ENCODE results near the gene DDIT4L. TPM values are rescaled to one million over a fixed set of nuclear protein-coding genes. Genes with fewer than 3 reads are reported as not detected.
"Not testable (repeated sequence)": the region's sequence is repeated elsewhere in the genome, so short reads cannot be mapped to it uniquely, and the experiment has no call there.

The DDIT4L gene
- total RNA-seq, 4 donors from 2014 or later: 41.8 to 99.7 (median 69.9) TPM

DNA sequence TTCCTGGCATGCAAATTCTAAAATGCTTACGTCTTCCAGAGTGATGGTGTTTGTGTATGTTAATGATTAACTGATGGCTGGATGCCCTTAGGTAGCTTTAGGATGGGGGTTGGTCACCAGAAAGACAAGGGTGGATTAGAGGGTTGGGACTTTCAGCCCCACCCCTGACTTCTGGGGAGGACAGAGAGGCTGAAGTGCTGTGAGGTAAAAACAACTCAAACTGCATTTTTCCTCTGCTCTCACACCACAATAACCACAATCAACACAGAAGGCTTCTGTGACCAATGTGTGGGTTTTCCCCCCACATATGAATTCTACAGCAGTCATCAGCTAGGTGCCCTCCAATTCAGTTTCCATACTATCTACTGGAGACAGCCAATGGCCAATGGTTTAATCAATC lies 18.7 kb upstream of the DDIT4L start:
- TF ChIP-seq, protein P1, sequence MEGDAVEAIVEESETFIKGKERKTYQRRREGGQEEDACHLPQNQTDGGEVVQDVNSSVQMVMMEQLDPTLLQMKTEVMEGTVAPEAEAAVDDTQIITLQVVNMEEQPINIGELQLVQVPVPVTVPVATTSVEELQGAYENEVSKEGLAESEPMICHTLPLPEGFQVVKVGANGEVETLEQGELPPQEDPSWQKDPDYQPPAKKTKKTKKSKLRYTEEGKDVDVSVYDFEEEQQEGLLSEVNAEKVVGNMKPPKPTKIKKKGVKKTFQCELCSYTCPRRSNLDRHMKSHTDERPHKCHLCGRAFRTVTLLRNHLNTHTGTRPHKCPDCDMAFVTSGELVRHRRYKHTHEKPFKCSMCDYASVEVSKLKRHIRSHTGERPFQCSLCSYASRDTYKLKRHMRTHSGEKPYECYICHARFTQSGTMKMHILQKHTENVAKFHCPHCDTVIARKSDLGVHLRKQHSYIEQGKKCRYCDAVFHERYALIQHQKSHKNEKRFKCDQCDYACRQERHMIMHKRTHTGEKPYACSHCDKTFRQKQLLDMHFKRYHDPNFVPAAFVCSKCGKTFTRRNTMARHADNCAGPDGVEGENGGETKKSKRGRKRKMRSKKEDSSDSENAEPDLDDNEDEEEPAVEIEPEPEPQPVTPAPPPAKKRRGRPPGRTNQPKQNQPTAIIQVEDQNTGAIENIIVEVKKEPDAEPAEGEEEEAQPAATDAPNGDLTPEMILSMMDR (IDR thresholded peaks at IDR 0.05 in 4 of 5, conservative IDR thresholded peaks at IDR 0.05 in 1 of 5): no peak
- TF ChIP-seq POLR2A (IDR thresholded peaks at IDR 0.05): no peak
- Histone ChIP-seq H3K27me3 (no peaks in the 10 kb centered on the region), H3K27ac (no peak overlapping the region), H3K36me3 (no peaks in the 10 kb centered on the region), H3K9me3 (no peaks in the 10 kb centered on the region), H3K4me1 (peaks cover 16 to 23% of the 10 kb centered on the region in 2 donors), H3K4me3 (no peak overlapping the region)
- DNase-seq (no peak), ATAC-seq (no peak)
- in situ Hi-C loops (cut with MboI; ENCODE audit: low sequenced_read_pairs in 4 of 4) (no loop called here), intact Hi-C loops (cut with DNase I; ENCODE audit: low total_unique reads) (loop anchor here (5.0 kb wide), 1 partner anchor 93 kb away; no protein-coding TSS in a partner anchor)

DNA sequence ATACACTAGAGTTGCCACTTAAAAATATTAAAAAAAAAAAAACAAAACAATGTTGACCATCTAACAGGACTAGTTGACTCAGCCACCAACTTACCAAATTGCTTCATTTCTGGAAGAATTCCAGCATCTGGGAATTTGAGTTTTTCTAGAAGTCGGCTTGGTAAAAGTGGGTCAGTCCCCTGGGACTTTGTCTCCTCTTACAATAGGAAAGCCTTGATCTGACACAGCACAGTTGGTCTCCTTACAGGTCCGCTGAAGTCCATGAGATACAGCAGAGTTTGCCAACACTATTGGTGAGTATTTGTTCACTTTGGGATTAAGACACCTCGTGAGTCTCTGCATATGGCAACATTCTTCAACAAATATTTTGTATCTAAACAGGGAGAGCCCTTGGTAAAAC lies 18.2 kb upstream of the DDIT4L start:
- TF ChIP-seq, protein P1 (IDR thresholded peaks at IDR 0.05 in 4 of 5, conservative IDR thresholded peaks at IDR 0.05 in 1 of 5): no peak
- TF ChIP-seq POLR2A (IDR thresholded peaks at IDR 0.05): no peak
- intact Hi-C loops (cut with DNase I; ENCODE audit: low total_unique reads): loop anchor here (5.0 kb wide), 1 partner anchor 94 kb away; no protein-coding TSS in a partner anchor

DNA sequence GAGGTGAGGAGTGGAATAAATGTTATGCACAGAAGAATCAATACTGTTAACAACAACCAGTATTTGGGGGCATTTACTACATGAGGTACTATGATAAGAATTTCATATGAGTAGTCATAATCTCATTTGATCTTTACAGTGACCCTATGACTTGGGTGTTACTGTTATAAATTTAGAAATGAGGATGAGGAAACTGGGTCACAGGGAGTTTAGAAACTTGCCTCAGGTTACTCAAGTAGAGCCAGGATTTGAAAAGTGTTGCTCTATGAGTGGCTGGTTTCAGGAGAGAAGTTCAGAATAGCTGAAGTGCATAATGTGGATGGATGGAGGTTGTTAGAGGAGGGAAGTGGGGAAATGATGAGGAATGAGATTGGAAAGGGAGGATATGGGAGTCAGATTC lies 16.6 kb upstream of the DDIT4L start:
- H3K9me3 ChIP-seq: no peaks in the 10 kb centered on the region
- no peaks in the 10 kb centered on the region for H3K36me3 ChIP-seq
- TF ChIP-seq, protein P1 (IDR thresholded peaks at IDR 0.05 in 4 of 5, conservative IDR thresholded peaks at IDR 0.05 in 1 of 5): no peak
- no peak for TF ChIP-seq POLR2A (IDR thresholded peaks at IDR 0.05)
- peak; percentile 100 for ATAC-seq
- H3K4me1 ChIP-seq: peaks cover 16 to 23% of the 10 kb centered on the region in 2 donors
- H3K4me3 ChIP-seq: no peak overlapping the region
- H3K27me3 ChIP-seq: no peaks in the 10 kb centered on the region
- no peak for DNase-seq
- in situ Hi-C loops (cut with MboI; ENCODE audit: low sequenced_read_pairs in 4 of 4) (no loop called here), intact Hi-C loops (cut with DNase I; ENCODE audit: low total_unique reads) (loop anchor here (1.0 to 5.0 kb wide), 3 partner anchors 16 to 95 kb away; partner anchors contain the start of gene DDIT4L)
- H3K27ac ChIP-seq: peak overlapping the region; percentile 69 to 78 (median 72)

More for the DNA sequence above, 18.2 kb upstream of the DDIT4L start:
- Histone ChIP-seq H3K27me3 (no peaks in the 10 kb centered on the region), H3K9me3 (no peaks in the 10 kb centered on the region), H3K4me3 (no peak overlapping the region), H3K36me3 (no peaks in the 10 kb centered on the region), H3K4me1 (peaks cover 16 to 23% of the 10 kb centered on the region in 2 donors), H3K27ac (peak overlapping the region in 1 of 4 donors; percentile 65)
- DNase-seq: no peak
- no peak for ATAC-seq
- in situ Hi-C loops (cut with MboI; ENCODE audit: low sequenced_read_pairs in 4 of 4): no loop called here

DNA sequence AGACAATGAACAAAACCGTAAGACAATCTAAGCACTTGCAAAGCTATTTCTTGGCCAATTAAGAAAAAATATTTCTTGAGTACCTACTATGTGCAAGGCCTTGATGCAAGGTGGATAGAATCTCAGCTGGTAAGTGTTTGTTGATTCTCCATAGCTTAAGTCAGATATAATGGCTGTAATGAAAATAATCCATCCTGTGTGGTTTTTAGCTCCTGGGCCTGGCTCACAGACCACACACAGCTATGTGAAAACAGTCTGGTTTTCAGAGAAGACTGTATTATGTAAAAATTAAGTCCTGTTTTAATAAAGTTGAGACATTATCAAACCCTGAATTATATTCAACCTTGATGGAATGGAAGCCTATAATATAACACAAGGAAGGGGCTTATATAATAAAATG lies 7.8 kb upstream of the DDIT4L start:
- DNase-seq (no peak), ATAC-seq (no peak)
- TF ChIP-seq, protein P1 (IDR thresholded peaks at IDR 0.05 in 4 of 5, conservative IDR thresholded peaks at IDR 0.05 in 1 of 5): no peak
- no peak for TF ChIP-seq POLR2A (IDR thresholded peaks at IDR 0.05)
- Histone ChIP-seq H3K36me3 (no peaks in the 10 kb centered on the region), H3K4me1 (no peaks in the 10 kb centered on the region), H3K9me3 (no peaks in the 10 kb centered on the region), H3K4me3 (no peak overlapping the region), H3K27me3 (no peaks in the 10 kb centered on the region), H3K27ac (no peak overlapping the region)
- intact Hi-C loops (cut with DNase I; ENCODE audit: low total_unique reads) (no loop called here), in situ Hi-C loops (cut with MboI; ENCODE audit: low sequenced_read_pairs in 4 of 4) (no loop called here)

DNA sequence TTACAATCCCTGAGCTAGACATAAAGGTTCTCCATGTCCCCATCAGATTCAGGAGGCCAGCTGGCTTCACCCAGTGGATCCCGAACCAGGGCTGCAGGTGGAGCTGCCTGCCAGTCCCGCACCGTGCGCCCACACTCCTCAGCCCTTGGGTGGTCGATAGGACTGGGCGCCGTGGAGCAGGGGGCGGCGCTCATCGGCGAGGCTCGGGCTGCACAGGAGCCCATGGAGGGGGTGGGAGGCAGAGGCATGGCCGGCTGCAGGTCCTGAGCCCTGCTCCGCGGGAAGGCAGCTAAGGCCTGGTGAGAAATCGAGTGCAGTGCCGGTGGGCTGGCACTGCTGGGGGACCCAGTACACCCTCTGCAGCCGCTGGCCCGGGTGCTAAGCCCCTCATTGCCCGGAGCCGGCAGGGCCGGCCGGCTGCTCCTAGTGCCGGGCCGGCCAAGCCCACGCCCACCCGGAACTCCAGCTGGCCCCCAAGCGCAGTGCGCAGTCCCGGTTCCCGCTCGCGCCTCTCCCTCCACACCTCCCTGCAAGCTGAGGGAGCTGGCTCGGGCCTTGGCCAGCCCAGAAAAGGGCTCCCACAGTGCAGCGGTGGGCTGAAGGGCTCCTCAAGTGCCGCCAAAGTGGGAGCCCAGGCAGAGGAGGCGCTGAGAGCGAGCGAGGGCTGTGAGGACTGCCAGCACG lies 6.3 kb upstream of the DDIT4L start:
- H3K4me1 ChIP-seq; H3K36me3 ChIP-seq; H3K9me3 ChIP-seq; DNase-seq; H3K4me3 ChIP-seq; in situ Hi-C loops (cut with MboI; ENCODE audit: low sequenced_read_pairs in 4 of 4); H3K27ac ChIP-seq; H3K27me3 ChIP-seq; intact Hi-C loops (cut with DNase I; ENCODE audit: low total_unique reads); ATAC-seq: not testable (repeated sequence)
